Mammary epithelial cell (primary cell): ENCODE results near the gene PRKAA2.

ENCODE experiments used
- EZH2 ChIP-seq: IDR thresholded peaks from 2 replicates; pipeline ENCODE4 v1.6.1; 2012; ENCODE audit warnings: low read length, inconsistent platforms, borderline replicate concordance
- TF ChIP-seq, protein P1 (sequence below), 2 donors: IDR thresholded peaks in 1 of 2; conservative IDR thresholded peaks in 1 of 2; 2 replicates each; pipeline ENCODE4 v1.5.1; 2011 to 2012; ENCODE audit warnings: inconsistent platforms in 2 of 2, low read length in 2 of 2, mild to moderate bottlenecking in 2 of 2, control low read depth in 1 of 2, low read depth in 1 of 2; ENCODE audit not compliant: insufficient read depth in 1 of 2; ENCODE audit errors: extremely low read depth in 1 of 2

DNA sequence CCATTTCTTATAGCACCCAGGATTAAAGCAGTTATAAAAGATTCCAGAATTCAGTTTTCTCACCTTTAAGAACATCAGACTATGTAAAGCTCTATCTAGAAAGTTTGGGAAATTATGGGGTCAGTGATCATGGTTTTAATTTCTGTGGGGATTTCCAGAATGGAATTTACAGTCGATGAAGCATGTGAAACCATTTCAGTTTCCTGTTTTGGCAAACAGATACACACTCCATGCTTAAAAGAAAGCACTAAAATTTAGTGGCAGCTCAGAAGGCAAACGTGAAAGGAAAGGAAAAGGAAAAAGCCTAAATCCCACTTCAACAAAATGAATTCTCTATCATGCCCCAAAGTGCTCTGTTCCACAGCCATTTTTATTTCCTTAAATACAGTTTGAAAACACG lies 113.7 kb downstream of the PRKAA2 start:
- TF ChIP-seq, protein P1, sequence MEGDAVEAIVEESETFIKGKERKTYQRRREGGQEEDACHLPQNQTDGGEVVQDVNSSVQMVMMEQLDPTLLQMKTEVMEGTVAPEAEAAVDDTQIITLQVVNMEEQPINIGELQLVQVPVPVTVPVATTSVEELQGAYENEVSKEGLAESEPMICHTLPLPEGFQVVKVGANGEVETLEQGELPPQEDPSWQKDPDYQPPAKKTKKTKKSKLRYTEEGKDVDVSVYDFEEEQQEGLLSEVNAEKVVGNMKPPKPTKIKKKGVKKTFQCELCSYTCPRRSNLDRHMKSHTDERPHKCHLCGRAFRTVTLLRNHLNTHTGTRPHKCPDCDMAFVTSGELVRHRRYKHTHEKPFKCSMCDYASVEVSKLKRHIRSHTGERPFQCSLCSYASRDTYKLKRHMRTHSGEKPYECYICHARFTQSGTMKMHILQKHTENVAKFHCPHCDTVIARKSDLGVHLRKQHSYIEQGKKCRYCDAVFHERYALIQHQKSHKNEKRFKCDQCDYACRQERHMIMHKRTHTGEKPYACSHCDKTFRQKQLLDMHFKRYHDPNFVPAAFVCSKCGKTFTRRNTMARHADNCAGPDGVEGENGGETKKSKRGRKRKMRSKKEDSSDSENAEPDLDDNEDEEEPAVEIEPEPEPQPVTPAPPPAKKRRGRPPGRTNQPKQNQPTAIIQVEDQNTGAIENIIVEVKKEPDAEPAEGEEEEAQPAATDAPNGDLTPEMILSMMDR (conservative IDR thresholded peaks at IDR 0.05 in 1 of 2, IDR thresholded peaks at IDR 0.05 in 1 of 2; ENCODE audit: extremely low read depth in 1 of 2, insufficient read depth in 1 of 2, low read depth in 1 of 2, low read length in 2 of 2) = no peak
- TF ChIP-seq EZH2 = no peak
